ACC112 (cell line): ENCODE data around the gene EBF3.

Source experiments
- H2AFZ ChIP-seq: fragments of 200-600 bp; sonication (generic); one replicate; pipeline ENCODE4 v1.6.0; 2017; ENCODE audit warnings: antibody characterized with exemption, low read length; ENCODE audit not compliant: unreplicated experiment
- H3K27ac ChIP-seq: fragments of 200-600 bp; sonication (generic); 2 replicates; pipeline ENCODE4 v1.5.1; 2014; ENCODE audit warnings: low read depth, mild to moderate bottlenecking, antibody characterized with exemption, low read length, moderate library complexity
- H3K27me3 ChIP-seq: fragments of 200-600 bp; sonication (generic); 2 replicates; pipeline ENCODE4 v1.6.1; 2014; ENCODE audit warnings: mild to moderate bottlenecking, antibody characterized with exemption, low read length, moderate library complexity, mixed read lengths; ENCODE audit not compliant: insufficient read depth
- H3K36me3 ChIP-seq: fragments of 200-600 bp; sonication (generic); 2 replicates; pipeline ENCODE4 v1.6.1; 2016; ENCODE audit warnings: mild to moderate bottlenecking, antibody characterized with exemption, low read length, moderate library complexity, mixed read lengths; ENCODE audit not compliant: insufficient read depth
- H3K4me1 ChIP-seq: fragments of 200-600 bp; sonication (generic); one replicate; pipeline ENCODE4 v1.6.1; 2016; ENCODE audit warnings: low read length, mixed read lengths; ENCODE audit not compliant: insufficient read depth, unreplicated experiment, control insufficient read depth
- H3K4me3 ChIP-seq: fragments of 200-600 bp; sonication (generic); 2 replicates; pipeline ENCODE4 v1.5.1; 2014; ENCODE audit warnings: mild to moderate bottlenecking, low read depth, low read length
- H3K79me2 ChIP-seq: fragments of 200-600 bp; sonication (generic); one replicate; pipeline ENCODE4 v1.6.0; 2016; ENCODE audit warnings: low read length; ENCODE audit not compliant: control insufficient read depth, unreplicated experiment, insufficient read depth

Gene EBF3

DNA sequence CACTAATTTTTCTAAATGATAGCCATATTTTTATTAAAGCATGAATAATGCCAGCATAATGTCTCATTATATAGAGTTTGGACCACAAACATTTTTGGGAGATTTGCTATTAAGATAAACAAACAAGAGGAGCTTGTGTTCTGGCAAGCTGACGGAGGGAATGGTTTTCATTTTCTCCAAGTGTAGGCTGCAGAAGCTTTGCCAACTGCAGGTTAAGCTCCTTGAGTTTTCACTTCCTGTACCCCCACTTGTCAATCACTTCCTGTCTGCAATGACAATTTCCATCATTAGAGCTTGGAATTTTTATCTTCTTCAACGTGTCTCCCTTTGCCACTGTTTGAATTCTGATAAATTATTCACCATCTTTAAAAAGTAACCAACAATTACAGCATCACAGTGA is 13.4 kb downstream of the EBF3 start:
- peaks cover 57% of the 10 kb centered on the region for H3K4me1 ChIP-seq
- H3K79me2 ChIP-seq, result peaks cover 41% of the 10 kb centered on the region
- H3K27me3 ChIP-seq, result no peaks in the 10 kb centered on the region
- H3K27ac ChIP-seq, result peak overlapping the region; percentile 72
- H3K36me3 ChIP-seq, result no peaks in the 10 kb centered on the region
- peak overlapping the region; percentile 60 for H3K4me3 ChIP-seq
- peak overlapping the region; percentile 41 for H2AFZ ChIP-seq

DNA sequence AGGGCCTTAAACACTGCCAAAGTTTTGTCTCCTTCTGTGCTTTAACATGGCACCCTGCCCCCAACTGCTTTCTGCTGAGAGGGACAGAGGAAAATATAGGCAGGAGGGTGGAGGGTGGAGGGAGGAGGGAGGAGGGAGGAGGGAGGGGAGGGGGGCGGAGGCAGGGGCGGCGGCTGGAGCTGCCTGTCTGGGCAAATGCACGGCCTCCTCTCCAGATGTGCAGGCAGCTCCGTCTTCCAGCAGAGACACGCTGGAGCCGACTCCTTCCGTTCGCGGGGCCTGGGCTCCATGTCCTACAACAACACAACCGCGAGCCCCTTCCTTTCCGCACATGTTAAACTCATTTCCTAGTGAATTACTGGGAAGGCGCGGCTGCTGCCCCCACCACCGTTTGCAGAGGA is 14.2 kb downstream of the EBF3 start:
- Histone ChIP-seq H3K27me3 (no peaks in the 10 kb centered on the region), H3K4me3 (peak overlapping the region; percentile 60), H2AFZ (peak overlapping the region; percentile 26), H3K4me1 (peaks cover 56% of the 10 kb centered on the region), H3K27ac (peak overlapping the region; percentile 72), H3K36me3 (no peaks in the 10 kb centered on the region), H3K79me2 (peaks cover 40% of the 10 kb centered on the region)

DNA sequence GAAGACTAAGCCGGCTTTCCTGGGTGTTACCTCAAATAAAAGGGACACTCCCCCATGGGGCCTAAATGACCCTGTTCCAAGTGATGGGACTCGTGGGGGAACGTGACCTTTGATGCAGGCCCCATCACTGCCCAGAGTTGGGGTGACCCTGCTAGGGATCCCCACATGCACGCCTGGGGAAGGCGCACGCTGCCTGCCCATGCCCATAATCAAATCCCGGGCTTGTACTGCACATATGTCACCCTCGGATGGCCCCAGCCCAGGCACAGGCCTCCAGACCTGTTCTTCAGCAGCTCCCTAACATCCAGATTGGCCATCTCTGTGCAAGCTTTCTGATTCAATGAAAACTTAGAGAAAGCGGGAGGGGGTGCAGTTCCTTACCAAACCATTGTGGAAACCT is 14.7 kb downstream of the EBF3 start:
- Histone ChIP-seq H3K4me3 (peak overlapping the region; percentile 34; the same call in 1 of the 2 replicates), H3K27me3 (no peaks in the 10 kb centered on the region), H3K4me1 (peaks cover 56% of the 10 kb centered on the region), H3K79me2 (peaks cover 39% of the 10 kb centered on the region), H3K27ac (peak overlapping the region; percentile 49), H3K36me3 (no peaks in the 10 kb centered on the region), H2AFZ (no peak overlapping the region)

DNA sequence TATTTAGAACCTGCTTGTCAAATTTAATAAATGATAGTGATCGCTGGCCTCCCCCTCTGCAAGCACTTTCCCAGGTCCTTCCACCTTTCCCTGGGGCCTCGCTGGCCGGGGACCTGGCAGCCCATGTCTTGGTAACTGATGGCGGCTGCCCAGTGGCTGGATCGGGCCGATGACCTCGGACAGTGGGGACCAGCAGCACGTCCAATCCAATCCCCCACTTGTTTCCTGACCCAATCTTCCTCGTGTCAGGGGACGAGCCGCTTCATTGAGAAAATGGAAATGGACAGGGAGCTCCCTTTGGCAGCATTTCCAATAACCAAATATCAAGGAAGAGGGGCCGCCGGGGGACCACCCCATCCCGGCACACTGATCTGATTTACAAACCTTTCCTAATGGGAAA is 17.2 kb downstream of the EBF3 start:
- H3K27ac ChIP-seq, result peak overlapping the region; percentile 75; the same call in 1 of the 2 replicates
- no peaks in the 10 kb centered on the region for H3K36me3 ChIP-seq
- H2AFZ ChIP-seq, result peak overlapping the region; percentile 85
- H3K4me1 ChIP-seq, result peaks cover 44% of the 10 kb centered on the region
- H3K4me3 ChIP-seq, result peak overlapping the region; percentile 71; the same call in 1 of the 2 replicates
- H3K79me2 ChIP-seq, result peaks cover 21% of the 10 kb centered on the region
- no peaks in the 10 kb centered on the region for H3K27me3 ChIP-seq

DNA sequence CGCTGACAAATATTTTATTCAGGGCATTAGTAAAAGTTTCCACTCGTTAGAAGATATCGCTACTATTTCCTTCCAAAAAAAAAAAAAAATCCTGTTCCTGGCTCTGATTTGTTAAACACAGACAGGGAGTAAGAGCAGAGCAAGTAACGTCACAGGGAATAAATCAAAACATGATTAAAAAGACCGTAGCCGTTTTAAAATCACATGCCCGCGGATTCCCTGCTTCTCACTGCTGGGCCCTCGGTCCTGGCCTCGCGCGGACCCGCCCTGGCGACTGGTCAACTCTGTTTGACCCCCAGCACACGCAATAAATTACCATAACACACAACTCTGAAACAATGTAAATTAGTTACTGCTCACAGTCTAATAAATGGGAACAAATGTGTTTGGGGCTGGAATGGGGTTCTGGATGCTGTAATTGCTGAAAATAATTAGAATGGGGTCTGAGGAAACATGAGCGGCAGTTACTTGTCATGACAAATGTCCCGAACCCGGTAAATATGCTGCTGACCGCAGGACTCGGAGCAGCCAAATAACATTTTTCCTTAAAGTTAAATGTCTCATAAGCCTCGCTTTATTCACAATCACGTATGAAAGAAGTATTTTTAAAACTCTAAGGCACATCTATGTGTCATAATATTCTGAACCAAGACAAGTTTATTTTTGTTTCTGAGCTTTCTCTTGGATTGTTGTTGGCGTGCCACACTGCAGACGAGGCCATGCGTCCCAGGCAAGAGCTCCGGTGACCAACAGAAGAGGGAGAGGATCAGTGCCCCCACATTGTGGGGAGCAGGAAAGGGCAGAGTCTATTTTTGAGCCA is 17.9 kb downstream of the EBF3 start:
- Histone ChIP-seq H3K79me2 (peaks cover 14% of the 10 kb centered on the region), H3K27me3 (no peaks in the 10 kb centered on the region), H3K36me3 (no peaks in the 10 kb centered on the region), H3K4me1 (peaks cover 37% of the 10 kb centered on the region), H3K27ac (peak overlapping the region; percentile 75), H2AFZ (peak overlapping the region; percentile 85), H3K4me3 (peak overlapping the region; percentile 71)

DNA sequence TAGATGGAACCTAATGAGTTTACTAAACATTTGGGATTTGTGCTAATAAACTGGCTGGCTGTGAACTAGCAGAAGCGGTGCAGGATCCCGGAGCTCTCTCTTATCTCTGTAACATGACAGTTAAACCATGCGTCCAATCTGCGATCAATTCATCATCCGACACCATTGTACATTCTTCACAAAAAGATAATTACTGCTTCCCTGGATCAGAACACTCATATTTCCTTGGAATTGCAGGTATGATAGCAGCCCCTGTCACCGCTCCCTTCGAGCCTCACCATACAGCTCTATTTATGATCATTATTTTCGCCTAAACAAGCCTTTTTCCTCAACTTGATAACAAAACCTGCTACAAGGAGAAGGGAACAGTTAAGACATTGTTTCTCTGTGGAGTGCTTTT is 18.5 kb downstream of the EBF3 start:
- Histone ChIP-seq H3K27ac (peak overlapping the region; percentile 75), H3K36me3 (no peaks in the 10 kb centered on the region), H3K27me3 (no peaks in the 10 kb centered on the region), H3K4me3 (peak overlapping the region; percentile 71), H2AFZ (peak overlapping the region; percentile 85), H3K4me1 (peaks cover 30% of the 10 kb centered on the region), H3K79me2 (peaks cover 10% of the 10 kb centered on the region)

DNA sequence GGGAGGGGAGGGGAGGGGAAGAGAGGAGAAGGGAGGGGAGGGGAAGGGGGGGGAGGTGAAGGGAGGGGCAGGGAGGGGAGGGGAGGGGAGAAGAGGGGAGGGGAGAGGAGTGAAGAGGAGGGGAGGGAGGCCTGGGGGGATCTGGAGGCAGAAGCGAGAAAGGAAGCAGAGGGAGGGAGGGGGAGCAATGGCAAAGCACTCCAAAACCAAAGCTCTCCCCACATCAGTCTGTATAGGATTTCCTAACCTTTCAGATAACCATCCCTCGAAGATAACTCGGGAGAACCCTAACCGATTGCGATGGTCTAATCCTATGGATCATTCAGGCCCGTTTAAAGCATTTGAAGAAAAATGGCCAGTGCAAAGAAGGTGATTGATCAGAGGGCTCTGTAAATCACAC is 19.0 kb downstream of the EBF3 start:
- H3K36me3 ChIP-seq, result no peaks in the 10 kb centered on the region
- H3K4me1 ChIP-seq, result peaks cover 27% of the 10 kb centered on the region
- H2AFZ ChIP-seq, result no peak overlapping the region
- H3K4me3 ChIP-seq, result peak overlapping the region; percentile 71; the same call in 1 of the 2 replicates
- H3K27ac ChIP-seq, result no peak overlapping the region
- H3K27me3 ChIP-seq, result no peaks in the 10 kb centered on the region
- peaks cover 10% of the 10 kb centered on the region for H3K79me2 ChIP-seq

DNA sequence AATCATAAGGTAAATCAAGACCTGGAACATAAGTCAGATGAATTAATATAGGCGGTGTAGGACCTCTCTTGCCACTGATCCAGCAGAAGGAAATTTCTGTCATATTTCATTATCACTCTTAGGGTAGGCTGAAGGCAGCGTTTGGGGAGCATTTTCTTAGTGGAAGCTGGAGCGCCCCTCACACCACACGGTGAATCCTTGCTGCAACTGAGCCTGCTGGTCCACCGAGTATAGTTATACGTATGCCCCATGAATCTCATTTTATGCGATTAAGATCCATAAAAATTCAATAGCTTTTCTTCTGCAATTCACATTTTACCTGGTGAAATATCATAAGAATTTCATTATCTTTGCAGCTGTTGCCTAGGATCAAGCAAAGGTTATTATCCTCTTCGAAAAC is 19.6 kb downstream of the EBF3 start:
- no peak overlapping the region for H3K27ac ChIP-seq
- H3K4me3 ChIP-seq, result no peak overlapping the region
- H3K4me1 ChIP-seq, result peaks cover 24% of the 10 kb centered on the region
- H3K27me3 ChIP-seq, result no peaks in the 10 kb centered on the region
- H3K79me2 ChIP-seq, result peaks cover 10% of the 10 kb centered on the region
- H2AFZ ChIP-seq, result no peak overlapping the region
- no peaks in the 10 kb centered on the region for H3K36me3 ChIP-seq

DNA sequence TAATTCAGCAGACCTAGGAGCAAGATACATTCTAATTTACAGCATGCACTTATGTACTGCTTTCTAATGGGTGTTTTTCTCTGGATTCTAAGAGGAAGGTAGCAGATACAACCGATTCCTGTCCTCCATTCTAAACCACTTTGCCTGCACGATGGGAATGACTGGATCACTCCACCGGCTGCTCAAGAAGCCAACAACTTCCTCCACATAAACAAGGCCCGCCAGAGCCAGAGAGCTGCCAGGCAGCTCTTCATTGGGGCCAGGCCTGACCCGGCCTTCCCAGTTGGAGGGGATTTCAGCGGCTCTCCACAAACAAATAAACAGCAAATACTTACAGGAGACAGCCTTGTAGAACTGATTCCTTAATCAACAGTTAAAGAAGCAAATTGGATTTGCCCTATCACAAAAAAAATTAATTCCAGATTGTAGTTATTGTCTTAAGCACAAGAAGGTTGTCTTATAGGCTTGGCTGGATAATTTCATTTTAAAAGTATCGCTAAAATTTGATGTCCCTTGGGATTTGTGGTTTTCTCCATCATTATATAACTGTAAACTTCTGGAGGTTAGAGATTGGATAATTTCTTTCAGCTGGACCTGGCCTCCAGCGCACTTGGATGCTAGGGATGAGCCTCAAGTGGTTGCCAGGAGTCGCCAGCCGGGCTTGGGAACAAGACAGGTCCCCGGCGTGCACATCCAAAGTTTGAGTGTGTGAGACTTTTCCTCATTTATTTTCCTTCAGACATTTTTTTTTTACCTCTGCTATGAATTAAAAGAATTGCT is 20.9 kb downstream of the EBF3 start:
- Histone ChIP-seq H3K27ac (no peak overlapping the region), H3K36me3 (no peaks in the 10 kb centered on the region), H3K27me3 (no peaks in the 10 kb centered on the region)

DNA sequence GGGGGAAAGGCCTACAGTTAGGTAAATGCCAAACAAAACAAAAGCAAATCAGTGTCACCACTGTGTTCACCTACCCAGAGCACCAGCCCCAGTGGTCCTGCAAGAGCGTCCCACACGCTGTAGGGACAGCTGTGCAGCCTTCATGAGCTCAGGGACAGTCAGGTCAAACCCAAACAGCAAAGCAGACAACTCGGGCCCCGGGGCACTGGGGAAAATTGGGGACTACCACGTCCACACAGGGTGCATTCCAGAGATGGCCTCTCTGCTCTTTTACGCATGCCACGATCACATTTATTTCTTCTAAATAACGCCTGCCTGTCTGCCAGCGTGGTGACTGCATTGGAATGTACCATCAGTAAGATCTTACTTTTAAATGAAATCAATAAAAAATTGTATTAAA is 21.7 kb downstream of the EBF3 start:
- H3K36me3 ChIP-seq, result no peaks in the 10 kb centered on the region

More for the DNA sequence above, 20.9 kb downstream of the EBF3 start:
- Histone ChIP-seq H2AFZ (no peak overlapping the region), H3K4me1 (peaks cover 21% of the 10 kb centered on the region), H3K79me2 (peaks cover 10% of the 10 kb centered on the region), H3K4me3 (no peak overlapping the region)

DNA sequence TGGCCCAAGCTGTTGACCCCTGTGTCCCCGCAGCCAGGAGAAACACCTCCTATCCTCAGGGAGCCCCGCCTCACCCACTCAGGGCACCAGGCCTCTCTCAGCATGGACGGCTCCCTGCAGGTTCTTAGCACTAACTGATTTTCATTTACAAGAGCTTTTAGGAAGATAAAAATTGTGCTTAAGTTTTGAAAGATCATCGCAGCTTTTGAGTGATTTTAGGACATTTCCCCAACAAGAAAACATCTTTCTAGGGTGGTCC is 22.1 kb downstream of the EBF3 start:
- Histone ChIP-seq H2AFZ (no peak overlapping the region), H3K27ac (no peak overlapping the region), H3K4me3 (no peak overlapping the region)

More for the DNA sequence above, 21.7 kb downstream of the EBF3 start:
- Histone ChIP-seq H2AFZ (no peak overlapping the region), H3K27me3 (no peaks in the 10 kb centered on the region), H3K27ac (no peak overlapping the region), H3K79me2 (peaks cover 10% of the 10 kb centered on the region), H3K4me1 (peaks cover 21% of the 10 kb centered on the region), H3K4me3 (no peak overlapping the region)

More for the DNA sequence above, 22.1 kb downstream of the EBF3 start:
- Histone ChIP-seq H3K27me3 (no peaks in the 10 kb centered on the region), H3K4me1 (peaks cover 18% of the 10 kb centered on the region), H3K79me2 (peaks cover 10% of the 10 kb centered on the region), H3K36me3 (no peaks in the 10 kb centered on the region)
